GM03348 (cell line): Measurements from ENCODE around the gene CDX1.

Experiments
- DNase-seq: peaks from one replicate; pipeline ENCODE4 v3.0.0; 2012; ENCODE audit warnings: low spot score

Gene CDX1

GRCh38 chr5:150146862-150147601 is 19.5 kb upstream of the CDX1 start:
- DNase-seq = no peak

GRCh38 chr5:150147670-150148069 is 18.9 kb upstream of the CDX1 start:
- no peak for DNase-seq

- DNase-seq = no peak
Measured at GRCh38 chr5:150148117-150148927, 18.3 kb upstream of the CDX1 start.

- DNase-seq = no peak
Measured at GRCh38 chr5:150149618-150150017, 17.0 kb upstream of the CDX1 start.

GRCh38 chr5:150152636-150153462 is 13.7 kb upstream of the CDX1 start:
- DNase-seq = peak; percentile 43

GRCh38 chr5:150153483-150153882 is 13.1 kb upstream of the CDX1 start:
- no peak for DNase-seq

GRCh38 chr5:150153957-150154617 is 12.5 kb upstream of the CDX1 start:
- peak; percentile 67 for DNase-seq

GRCh38 chr5:150154618-150155128 is 11.9 kb upstream of the CDX1 start:
- DNase-seq = no peak

- peak; percentile 96 for DNase-seq
Measured at GRCh38 chr5:150155258-150156026, 11.1 kb upstream of the CDX1 start, which contains the start of gene PDGFRB. Gene PDGFRB (minus strand): TSS chr5:150155845. CDS start chr5:150137047, 18,798 bp downstream.

- no peak for DNase-seq
Measured at GRCh38 chr5:150156027-150156368, 10.6 kb upstream of the CDX1 start.

GRCh38 chr5:150156540-150156939 is 10.0 kb upstream of the CDX1 start:
- DNase-seq = no peak

GRCh38 chr5:150157168-150157567 is 9.4 kb upstream of the CDX1 start:
- DNase-seq = no peak

GRCh38 chr5:150158170-150158949 is 8.2 kb upstream of the CDX1 start:
- DNase-seq = peak; percentile 83

GRCh38 chr5:150159031-150159430 is 7.5 kb upstream of the CDX1 start:
- no peak for DNase-seq

GRCh38 chr5:150159741-150160179 is 6.8 kb upstream of the CDX1 start:
- DNase-seq = peak; percentile 92

GRCh38 chr5:150160448-150161081 is 6.0 kb upstream of the CDX1 start:
- no peak for DNase-seq

- peak; percentile 92 for DNase-seq
Measured at GRCh38 chr5:150161242-150162141, 5.1 kb upstream of the CDX1 start.

- no peak for DNase-seq
Measured at GRCh38 chr5:150162142-150162513, 4.5 kb upstream of the CDX1 start.

GRCh38 chr5:150163035-150163434 is 3.5 kb upstream of the CDX1 start:
- DNase-seq = no peak
